Fibroblast of lung (primary cell): Measurements from ENCODE around the gene ADRA2A.

ENCODE experiments used
- CTCF ChIP-seq, 2 donors: IDR thresholded peaks in 1 of 2; conservative IDR thresholded peaks in 1 of 2; 1 replicate in 1 of 2; 2 replicates in 1 of 2; pipeline ENCODE4 v1.5.1; 2011 to 2012; ENCODE audit warnings: low read length in 2 of 2, control low read depth in 1 of 2, inconsistent platforms in 1 of 2, low read depth in 1 of 2, mild to moderate bottlenecking in 1 of 2
- EZH2 ChIP-seq: IDR thresholded peaks from 2 replicates; pipeline ENCODE4 v1.5.1; 2012; ENCODE audit warnings: low read length, control low read depth, mild to moderate bottlenecking; ENCODE audit errors: missing control alignments

- no peak for TF ChIP-seq CTCF (conservative IDR thresholded peaks at IDR 0.05 in 1 of 2, IDR thresholded peaks at IDR 0.05 in 1 of 2; ENCODE audit: low read depth in 1 of 2, low read length in 2 of 2)
- TF ChIP-seq EZH2: no peak
Measured at GRCh38 chr10:111123883-111124282, 47.1 kb downstream of the ADRA2A start.
